Measurements from ENCODE around the gene PIGM.
"Not testable (repeated sequence)": the region's sequence is repeated elsewhere in the genome, so short reads cannot be mapped to it uniquely, and the experiment has no call there.

Gene PIGM

DNA sequence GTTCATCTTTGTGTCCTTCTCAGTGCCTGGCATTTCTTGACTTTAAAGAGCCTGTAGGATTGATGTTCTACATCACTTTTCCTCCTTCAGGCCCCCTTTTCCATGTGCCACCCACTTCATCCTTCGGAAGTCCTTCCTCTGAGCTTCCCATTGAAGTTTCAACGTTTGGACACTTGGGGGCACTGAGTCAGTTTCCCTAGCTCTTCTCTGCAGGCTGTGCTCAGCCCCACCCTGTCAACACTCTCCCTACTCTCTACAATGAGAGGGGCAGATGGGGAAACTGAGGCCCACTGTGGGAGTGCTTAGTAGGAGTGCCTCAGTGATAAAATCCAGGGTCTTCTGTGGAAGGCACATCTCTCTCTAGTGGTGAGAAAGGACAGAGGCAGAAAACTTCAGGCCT, 26.3 kb upstream of the PIGM start:
- no peak for DNase-seq

- no peak for DNase-seq
Observed at GRCh38 chr1:160056648-160057169, 24.9 kb upstream of the PIGM start.

GRCh38 chr1:160053548-160054365, 22.0 kb upstream of the PIGM start:
- DNase-seq = no peak

GRCh38 chr1:160052936-160053335, 21.1 kb upstream of the PIGM start:
- DNase-seq = no peak

DNA sequence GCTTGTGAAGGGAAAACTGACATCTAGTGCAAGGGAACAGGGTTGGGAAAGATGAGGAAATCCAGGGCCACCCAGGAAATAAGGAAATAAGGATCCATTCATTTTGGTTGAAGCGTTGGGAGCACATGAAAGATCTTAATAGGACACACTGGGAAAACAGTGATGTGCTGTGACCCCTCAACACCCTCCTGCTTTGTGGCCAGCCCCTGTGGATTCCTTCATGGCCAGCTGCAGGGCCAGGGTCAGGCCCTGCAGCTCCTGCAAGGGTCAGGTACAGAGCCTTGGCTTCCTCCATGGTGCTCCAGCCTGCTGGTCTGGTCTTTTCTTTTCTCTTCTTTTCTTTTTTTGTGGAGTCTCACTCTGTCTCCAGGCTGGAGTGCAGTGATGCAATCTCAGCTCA, 18.8 kb upstream of the PIGM start:
- no peak for DNase-seq

DNA sequence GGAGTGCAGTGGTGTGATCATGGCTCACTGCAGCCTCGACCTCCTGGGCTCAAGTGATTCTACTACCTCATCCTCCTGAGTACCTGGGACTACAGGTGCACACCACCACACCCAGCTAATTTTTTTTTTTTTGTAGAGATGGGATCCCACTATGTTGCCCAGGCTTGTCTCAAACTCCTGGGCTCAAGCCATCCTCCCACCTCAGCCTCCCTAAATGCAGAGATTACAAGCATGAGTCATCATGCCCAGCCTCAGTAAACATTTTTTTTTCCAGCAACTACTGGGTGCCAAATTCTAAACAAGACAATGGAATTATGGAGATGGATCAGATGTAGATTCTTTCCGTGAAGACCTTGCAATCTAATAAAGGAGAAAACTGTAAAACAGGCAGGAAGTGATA, 18.4 kb upstream of the PIGM start:
- DNase-seq = not testable (repeated sequence)

DNA sequence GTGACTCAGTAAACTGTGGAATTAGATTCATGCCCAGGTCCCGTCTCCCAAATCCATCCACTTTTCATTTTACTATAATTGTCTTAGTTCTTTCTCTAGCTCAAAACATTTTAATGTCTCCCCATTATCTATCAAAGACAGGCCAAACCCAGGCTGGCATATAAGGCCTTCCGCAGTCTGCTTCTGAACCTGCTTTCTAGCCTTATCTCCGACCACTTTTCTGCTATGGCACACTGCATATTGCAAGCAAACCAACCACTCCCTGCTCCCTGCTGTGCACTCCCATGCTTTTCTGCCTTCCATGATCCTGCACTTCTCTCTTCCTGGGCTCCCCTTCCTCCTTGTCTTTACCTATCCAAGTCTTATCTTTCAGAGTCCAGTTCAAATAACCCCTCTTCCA, 17.3 kb upstream of the PIGM start:
- no peak for DNase-seq

DNA sequence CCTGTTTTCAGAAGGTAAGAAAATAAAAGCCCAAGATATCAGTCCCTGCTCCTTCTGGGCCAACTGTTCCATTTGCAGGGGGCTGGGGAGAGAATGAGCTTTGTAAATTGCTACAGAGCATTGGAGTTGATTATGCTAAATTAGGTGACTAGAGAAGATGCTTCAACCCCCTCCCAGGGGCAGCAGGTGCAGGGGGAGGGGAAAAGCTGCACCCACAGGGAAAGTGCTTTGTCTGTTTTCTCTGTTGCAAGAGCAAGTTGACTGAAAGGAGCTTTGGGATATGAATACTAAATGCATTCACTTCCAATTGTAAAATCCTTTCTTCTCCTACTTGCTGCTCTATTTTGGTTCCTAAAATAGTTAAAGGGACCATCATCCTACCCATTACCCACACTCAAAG, 16.5 kb upstream of the PIGM start:
- no peak for DNase-seq

DNA sequence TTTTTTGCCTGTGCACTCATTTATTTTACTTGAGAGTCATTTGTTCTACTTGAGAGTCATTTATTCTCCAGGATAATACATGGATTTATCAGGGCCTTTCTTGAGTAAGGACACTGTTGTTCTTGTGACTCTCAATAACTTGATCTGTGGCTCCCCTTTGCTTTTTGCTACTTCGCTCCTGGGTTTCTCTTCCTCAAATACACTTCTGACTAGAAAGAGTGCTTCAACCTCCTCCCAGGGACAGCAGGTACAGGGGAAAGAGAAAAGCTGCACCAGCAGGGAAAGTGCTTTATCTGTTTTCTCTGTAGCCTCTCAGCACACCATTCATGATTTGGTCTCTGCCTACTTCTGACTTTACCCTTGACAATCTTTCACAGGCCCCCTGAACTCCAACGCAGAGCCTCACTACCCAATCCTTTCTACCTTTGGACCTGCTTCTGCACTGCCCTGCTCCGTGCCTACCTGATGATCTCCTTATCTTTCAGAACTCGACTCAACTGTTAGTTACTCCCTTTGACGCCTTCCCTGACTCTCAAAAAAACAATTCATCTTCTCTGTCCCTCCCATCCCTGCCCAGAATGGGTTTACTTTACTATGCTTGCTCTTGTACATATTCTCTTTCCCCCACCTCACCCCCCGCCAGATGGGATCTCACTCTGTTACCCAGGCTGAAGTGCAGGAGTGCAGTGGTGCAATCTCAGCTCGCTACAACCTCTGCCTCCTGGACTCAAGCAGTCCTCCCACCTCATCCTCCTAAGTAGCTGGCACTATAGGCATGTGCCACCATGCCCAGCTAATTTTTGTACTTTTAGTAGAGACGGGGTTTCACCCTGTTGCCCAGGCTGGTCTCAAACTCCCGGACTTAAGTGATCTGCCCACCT, 15.6 kb upstream of the PIGM start:
- DNase-seq = no peak

- DNase-seq = peak; percentile 7
Observed at GRCh38 chr1:160046494-160047110, 14.8 kb upstream of the PIGM start.

- DNase-seq = no peak
Observed at GRCh38 chr1:160045653-160046052, 13.9 kb upstream of the PIGM start.

- no peak for DNase-seq
Observed at GRCh38 chr1:160043543-160043942, 11.8 kb upstream of the PIGM start.

DNA sequence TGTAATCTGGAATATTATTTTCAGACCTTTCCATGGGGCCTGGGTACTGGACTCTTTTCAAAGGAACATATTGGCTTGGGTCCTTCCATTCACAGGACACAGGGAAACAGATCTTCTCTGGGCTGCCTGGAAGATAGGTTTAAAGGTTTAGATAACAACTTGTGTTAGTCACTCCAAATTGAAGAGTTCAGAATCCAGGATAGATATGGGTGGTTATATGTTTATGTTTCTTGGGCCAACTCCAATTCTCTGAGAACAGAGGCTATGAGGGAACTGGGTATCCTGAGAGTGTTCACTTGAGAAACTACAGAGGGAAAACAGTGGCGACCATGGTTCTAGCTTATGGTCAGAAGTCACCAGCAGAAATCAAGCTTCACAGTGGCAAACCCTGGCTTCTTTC, 8.7 kb upstream of the PIGM start:
- DNase-seq = no peak

GRCh38 chr1:160032165-160032820, 503 bp upstream of the PIGM start:
- DNase-seq = no peak

- DNase-seq = no peak
Observed at GRCh38 chr1:160030657-160031364, 979 bp downstream of the PIGM start.

- no peak for DNase-seq
Observed at GRCh38 chr1:160028426-160028825, 3.4 kb downstream of the PIGM start.

DNA sequence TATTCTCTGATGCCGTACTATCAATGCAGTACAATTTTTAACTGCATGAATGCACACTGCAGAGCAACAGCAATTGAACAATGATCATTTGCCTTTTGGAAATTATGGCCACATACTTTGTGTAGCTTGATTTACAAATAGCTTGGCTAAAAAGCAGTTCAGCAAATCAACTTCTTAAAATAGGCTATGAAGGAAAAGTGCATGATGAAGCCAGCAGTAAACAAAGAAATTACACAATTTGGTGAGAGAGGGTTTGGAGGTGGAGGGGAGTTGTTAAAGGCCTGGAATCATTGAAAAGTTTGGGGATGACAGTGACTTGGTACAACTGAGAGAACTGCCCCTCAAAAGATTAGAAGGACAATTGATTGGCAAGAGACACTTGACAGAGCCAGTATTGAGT, 6.5 kb downstream of the PIGM start:
- no peak for DNase-seq

- no peak for DNase-seq
Observed at GRCh38 chr1:160024195-160024905, 7.4 kb downstream of the PIGM start.

DNA sequence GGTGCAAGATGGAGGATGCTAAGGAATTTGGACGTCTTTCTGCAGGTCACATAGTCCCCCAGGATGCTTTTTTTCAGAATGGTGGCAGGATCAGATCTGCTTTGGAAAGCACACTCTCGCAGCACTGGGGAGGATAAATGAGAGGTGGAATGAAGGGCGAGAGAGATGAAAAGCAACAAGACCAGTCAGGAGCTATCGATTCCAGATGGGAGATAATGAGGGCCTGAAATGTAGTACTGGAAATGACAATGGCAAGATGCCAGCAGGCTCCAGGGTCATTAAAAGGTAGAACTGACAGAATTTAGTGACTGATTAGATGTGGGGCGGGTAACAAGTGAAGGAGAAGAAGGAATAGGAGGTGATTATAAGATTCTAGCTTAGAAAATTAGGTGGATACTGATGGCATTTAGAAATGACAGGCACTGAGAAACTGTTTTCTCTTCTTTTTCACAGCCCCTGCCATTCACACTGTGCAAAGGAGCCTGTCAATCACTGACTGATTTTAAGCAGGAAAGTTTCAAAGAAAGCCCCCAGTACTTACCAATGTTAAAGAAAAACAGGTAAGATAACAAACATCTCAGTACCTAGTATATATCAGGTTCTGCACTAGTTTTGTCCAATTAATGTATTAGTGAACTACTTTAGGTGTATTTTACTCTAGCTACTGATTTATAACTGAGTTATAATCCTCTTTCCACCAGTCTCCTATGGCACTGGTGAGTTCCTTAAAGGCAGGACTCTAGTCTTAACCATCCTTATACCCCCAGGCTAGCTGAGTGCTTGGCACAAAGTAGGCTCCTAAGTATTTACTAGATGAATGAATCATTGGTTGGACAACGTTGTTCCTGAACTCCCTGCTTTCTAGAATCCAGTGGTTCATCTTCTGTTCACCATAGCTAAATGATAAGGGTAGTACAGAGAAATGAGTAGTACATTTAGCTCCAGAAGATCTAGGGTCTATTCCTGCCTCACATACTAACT, 9.2 kb downstream of the PIGM start:
- no peak for DNase-seq
